ENCODE results near the gene UPF1.

DNA sequence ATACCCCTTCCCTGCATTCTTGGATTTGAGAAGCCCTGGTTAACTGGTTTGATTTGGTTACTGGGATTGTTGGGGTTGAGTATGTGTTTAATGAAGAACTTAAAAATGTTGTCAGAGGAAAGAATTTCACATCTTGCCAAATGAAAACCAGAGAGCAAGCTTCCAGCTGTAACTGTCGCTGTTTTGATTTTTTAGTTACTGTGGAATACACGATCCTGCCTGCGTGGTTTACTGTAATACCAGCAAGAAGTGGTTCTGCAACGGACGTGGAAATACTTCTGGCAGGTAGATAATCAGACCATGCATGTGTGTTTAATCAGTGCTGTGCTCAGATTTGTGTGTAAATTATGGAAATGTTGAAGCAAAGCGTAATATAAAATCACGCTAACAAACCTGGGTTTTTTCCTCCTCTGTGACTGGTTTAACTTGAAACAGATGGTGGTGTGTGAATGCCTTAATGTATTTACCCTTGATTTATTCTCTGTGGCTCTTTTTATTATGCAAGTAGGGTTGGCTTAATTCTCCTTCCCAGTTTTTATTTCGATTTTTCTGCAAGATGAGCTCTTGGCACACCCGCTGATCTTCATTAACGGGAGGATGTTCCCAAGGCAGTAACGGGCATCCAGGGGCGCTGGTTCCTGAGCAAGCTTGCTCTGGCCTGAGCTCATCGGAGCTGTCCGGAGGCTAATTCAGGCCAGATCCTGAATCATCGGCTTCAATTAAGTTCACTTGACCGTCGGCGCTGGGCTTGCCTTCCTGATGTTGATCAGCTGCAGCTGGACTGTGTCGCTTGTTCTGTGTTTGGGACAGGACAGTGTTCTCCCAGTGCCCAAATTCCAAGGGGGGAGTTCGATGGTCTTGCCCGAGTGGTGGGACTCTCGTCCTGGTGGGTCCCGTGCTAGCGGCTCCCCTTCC lies 16.0 kb downstream of the UPF1 start:
- TF ChIP-seq ZNF530 (tag by site-specific recombination; IDR thresholded peaks at IDR 0.05; ENCODE audit: low read depth) (no peak), ZEB2 (tag by site-specific recombination; IDR thresholded peaks at IDR 0.05) (no peak), ZNF501 (tag by site-specific recombination; IDR thresholded peaks at IDR 0.05) (no peak), ZNF18 (tag by site-specific recombination; IDR thresholded peaks at IDR 0.05) (no peak), ZNF140 (tag by site-specific recombination; IDR thresholded peaks at IDR 0.05) (no peak), ZNF302 (tag by site-specific recombination; IDR thresholded peaks at IDR 0.05; ENCODE audit: low read depth) (no peak), ZNF292 (tag by site-specific recombination; IDR thresholded peaks at IDR 0.05; ENCODE audit: borderline replicate concordance, low read depth) (no peak), ZNF837 (tag by site-specific recombination; IDR thresholded peaks at IDR 0.05) (no peak), ZBTB8A (tag by site-specific recombination; IDR thresholded peaks at IDR 0.05) (no peak), REST (tag by site-specific recombination; IDR thresholded peaks at IDR 0.05) (no peak), ZNF843 (tag by site-specific recombination; IDR thresholded peaks at IDR 0.05) (no peak), ZNF133 (tag by site-specific recombination; IDR thresholded peaks at IDR 0.05) (no peak), ZNF121 (tag by site-specific recombination; IDR thresholded peaks at IDR 0.05) (no peak)
- TF ChIP-seq, protein P1, sequence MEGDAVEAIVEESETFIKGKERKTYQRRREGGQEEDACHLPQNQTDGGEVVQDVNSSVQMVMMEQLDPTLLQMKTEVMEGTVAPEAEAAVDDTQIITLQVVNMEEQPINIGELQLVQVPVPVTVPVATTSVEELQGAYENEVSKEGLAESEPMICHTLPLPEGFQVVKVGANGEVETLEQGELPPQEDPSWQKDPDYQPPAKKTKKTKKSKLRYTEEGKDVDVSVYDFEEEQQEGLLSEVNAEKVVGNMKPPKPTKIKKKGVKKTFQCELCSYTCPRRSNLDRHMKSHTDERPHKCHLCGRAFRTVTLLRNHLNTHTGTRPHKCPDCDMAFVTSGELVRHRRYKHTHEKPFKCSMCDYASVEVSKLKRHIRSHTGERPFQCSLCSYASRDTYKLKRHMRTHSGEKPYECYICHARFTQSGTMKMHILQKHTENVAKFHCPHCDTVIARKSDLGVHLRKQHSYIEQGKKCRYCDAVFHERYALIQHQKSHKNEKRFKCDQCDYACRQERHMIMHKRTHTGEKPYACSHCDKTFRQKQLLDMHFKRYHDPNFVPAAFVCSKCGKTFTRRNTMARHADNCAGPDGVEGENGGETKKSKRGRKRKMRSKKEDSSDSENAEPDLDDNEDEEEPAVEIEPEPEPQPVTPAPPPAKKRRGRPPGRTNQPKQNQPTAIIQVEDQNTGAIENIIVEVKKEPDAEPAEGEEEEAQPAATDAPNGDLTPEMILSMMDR (tag by site-specific recombination; IDR thresholded peaks at IDR 0.05), result no peak

All from HEK293 (cell line).